LNCAP (cell line): ENCODE data around the gene ADAMTS18.

Experiments
- TF ChIP-seq, protein P1 (sequence below): fragments of 450-650 bp; IDR thresholded peaks from 2 replicates; pipeline ENCODE4 v1.5.1; 2017; ENCODE audit warnings: mild to moderate bottlenecking

Gene ADAMTS18

DNA sequence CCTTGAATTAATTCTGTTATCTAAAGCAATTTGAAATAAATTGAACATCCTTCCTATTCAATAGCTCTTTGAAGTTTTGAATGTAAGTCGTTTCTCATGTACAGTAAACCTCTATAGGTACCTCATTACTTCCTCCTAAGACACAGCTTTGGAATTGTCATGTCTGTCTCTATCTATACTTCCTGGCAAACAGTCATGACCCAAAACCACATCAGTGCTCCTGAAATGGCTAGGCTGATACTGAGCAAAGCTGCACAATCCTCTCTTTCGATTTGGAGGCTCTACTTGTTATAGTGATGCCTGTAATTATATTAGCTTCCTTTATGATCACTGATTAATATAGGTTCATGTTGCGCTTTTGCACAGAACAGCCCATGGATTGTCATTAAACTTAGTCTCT lies 110.1 kb downstream of the ADAMTS18 start:
- TF ChIP-seq, protein P1, sequence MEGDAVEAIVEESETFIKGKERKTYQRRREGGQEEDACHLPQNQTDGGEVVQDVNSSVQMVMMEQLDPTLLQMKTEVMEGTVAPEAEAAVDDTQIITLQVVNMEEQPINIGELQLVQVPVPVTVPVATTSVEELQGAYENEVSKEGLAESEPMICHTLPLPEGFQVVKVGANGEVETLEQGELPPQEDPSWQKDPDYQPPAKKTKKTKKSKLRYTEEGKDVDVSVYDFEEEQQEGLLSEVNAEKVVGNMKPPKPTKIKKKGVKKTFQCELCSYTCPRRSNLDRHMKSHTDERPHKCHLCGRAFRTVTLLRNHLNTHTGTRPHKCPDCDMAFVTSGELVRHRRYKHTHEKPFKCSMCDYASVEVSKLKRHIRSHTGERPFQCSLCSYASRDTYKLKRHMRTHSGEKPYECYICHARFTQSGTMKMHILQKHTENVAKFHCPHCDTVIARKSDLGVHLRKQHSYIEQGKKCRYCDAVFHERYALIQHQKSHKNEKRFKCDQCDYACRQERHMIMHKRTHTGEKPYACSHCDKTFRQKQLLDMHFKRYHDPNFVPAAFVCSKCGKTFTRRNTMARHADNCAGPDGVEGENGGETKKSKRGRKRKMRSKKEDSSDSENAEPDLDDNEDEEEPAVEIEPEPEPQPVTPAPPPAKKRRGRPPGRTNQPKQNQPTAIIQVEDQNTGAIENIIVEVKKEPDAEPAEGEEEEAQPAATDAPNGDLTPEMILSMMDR = no peak

DNA sequence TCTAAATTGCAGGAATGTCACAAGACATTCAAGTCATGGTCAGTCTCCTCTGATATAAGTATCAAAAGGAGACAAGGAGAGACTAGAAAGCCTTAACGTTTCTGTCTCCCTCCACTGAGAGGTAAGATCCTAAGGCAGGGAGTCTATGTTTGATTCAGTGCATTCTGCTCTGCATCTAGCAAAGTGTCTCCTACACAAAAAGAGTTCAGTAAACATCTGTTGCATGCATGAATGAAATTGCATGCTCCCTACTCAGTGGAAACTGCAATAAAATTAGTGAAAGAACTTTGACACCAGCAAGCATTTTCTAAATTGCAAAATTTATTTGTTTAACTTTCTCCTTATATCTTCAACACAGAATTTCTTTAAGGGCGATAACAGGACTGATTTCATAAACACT lies 111.1 kb downstream of the ADAMTS18 start:
- TF ChIP-seq, protein P1 = no peak

DNA sequence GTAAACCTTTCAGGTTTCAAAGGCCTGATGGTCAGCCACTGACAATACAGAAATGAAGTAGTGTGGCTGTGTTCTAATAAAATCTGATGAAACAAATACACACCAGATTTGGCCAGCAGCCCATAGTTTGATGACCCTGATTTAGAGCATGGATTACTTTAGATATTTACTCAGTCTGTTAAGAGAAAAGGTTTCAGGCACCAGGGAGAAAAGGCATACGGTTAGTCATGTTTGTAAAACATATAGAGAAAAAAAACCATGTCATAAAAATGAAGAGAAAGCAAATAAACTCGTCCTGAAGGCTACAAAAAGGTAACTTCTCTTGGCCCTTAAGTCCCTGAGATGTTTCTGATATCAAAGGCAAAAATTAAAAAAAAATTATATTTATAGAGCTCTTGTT lies 112.1 kb downstream of the ADAMTS18 start:
- TF ChIP-seq, protein P1 = no peak

DNA sequence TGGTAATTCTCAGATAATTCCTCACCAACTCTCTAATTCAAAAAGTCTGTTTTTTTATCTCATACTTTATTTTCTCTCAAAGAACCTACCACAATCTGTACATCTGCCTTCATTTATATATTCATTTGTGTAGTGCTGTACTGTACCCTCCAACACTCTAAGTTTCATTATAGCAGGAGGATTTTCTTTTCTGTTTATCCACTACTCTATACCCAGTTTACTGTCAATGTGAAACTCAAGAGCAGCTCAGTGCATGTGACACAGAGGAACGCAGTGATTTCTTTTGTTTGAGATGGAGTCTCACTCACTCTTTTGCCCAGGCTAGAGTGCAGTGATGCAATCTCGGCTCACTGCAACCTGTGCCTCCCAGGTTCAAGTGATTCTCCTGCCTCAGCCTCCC lies 117.8 kb downstream of the ADAMTS18 start:
- TF ChIP-seq, protein P1 = no peak

DNA sequence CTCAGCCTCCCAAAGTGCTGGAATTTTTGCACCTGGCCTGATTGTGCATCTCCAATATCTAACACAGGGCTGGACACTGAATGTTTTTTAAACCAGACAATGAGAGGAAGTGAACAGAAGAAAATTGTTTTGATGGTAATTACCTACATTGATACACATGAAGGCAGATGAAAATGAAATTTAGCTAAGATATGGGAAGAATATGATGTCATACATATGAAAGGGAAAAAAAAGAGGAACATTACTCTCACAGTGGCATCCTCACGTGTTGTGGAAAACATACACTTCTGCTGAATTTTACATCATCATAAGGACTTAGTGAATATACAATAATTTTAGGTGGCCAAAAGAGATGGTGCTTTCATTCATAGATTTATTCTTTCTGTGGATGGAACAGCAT lies 124.0 kb downstream of the ADAMTS18 start:
- TF ChIP-seq, protein P1 = no peak

DNA sequence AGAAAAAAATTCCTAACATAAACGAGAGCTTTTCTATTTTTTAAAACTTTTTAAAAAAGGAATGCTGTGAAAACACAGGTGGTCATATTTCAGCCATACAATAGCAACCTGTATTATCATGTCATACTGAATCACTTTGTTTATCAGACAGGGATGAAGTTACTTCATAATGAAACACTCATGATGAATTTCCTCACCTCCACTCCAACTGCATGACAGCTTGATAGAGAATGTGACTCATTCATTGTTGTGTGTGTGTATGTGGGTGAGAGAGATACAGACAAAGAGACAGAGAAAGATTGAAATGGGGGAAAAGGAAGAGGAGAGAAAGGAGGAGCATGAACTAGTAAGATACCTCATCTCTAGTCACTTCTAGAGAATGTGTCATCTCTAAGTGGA lies 126.7 kb downstream of the ADAMTS18 start:
- TF ChIP-seq, protein P1 = no peak

DNA sequence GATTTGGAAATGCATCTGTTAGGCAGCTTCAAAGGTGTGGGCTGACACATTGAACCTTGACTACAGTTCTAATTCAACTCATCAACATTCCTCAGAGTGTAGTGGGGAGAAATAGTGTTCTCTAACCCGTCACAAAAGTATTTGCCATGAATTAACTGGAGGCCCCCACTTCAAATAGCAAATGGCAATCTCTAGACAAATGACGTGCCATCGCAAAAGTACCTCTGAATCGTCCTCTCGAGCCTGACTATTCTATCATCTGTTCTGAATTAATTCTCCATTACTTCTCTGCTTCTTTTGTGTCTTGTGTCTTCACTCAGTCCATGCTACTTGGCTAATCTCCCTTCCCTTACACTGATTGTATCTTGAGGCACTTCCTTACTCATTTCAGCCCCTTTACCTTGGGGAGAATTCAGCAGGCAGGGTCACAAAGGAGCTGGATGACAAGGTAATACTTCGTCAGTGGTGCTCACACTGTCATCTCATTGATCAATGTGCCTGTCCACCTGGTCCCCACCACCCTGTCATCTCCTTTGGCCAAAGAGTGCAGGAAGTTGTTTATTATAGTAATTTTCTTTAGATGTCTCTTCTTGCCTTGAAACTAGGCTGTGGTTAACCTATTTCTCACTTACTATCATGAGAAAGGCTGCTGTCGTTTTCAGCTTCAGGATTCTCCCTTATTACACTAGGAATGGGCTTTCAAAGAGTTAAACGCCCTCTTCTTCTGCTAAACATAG lies 127.2 kb downstream of the ADAMTS18 start:
- TF ChIP-seq, protein P1 = no peak

DNA sequence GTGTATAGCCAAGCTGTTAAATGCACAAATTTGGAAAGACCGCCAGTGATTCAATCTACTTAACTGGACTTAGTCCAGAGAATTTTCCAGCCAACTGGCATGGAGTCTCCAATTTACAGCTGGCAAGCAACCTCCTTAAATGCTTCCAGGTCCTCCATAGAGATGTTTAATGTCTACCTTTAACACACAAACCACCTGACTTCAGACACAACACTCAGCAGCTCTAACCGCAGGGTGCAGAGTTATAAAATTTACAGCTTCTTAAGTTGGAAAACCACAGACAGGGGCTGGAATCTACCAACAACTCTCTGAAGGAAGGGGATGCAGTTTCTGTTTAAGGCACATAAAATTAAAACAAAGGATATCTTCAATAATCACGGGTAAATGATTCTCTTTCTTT lies 128.8 kb downstream of the ADAMTS18 start:
- TF ChIP-seq, protein P1 = no peak
